Stimulated activated memory B cell treated with anti-CD40 and anti-IgM and Interleukin-4, amounts not matched to agents 10 μg/mL and 1 μg/mL and 100 μg/mL, for 72 hours (primary cell): ENCODE measurements around the gene OR2C3.
"Not testable (repeated sequence)": the region's sequence is repeated elsewhere in the genome, so short reads cannot be mapped to it uniquely, and the experiment has no call there.

Experiments
- ATAC-seq: fragments of 150-1000 bp; cut with Tn5 transposase; 2 replicates; pipeline ENCODE4 v1.10.0; 2021
- H3K27ac Mint-ChIP-seq: one replicate; pipeline ENCODE4 v1.8.0; 2022; ENCODE audit warnings: mild to moderate bottlenecking, mixed read lengths
- H3K27me3 Mint-ChIP-seq: one replicate; pipeline ENCODE4 v1.8.0; 2022; ENCODE audit warnings: mixed read lengths
- H3K36me3 Mint-ChIP-seq: one replicate; pipeline ENCODE4 v1.8.0; 2022; ENCODE audit warnings: mixed read lengths
- H3K4me1 Mint-ChIP-seq: one replicate; pipeline ENCODE4 v1.8.0; 2022; ENCODE audit warnings: mixed read lengths
- H3K4me3 Mint-ChIP-seq: one replicate; pipeline ENCODE4 v1.8.0; 2022; ENCODE audit warnings: mild to moderate bottlenecking, moderate library complexity, mixed read lengths
- H3K9me3 Mint-ChIP-seq: one replicate; pipeline ENCODE4 v1.8.0; 2022; ENCODE audit warnings: mixed read lengths

The OR2C3 gene

DNA sequence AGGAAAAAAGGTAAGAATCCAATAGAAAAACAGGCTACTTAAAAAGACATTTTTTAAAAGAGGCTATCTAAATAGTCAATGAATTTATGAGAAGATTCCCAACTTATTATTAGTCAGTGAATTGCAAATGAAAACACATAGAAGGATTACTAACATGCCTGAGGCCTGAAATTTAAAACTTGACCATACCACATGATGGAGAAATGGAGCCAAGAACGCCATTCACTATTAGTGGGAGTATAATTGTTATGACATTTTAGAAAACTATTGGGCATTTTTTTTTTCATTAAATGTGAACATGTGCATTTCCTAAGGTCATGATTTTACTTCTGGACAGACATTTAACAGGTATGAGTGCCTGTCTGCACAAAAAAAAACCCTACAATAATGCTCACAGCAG lies 53.5 kb downstream of the OR2C3 start:
- H3K4me3 Mint-ChIP-seq = no peak overlapping the region
- no peak for ATAC-seq
- H3K27ac Mint-ChIP-seq = no peak overlapping the region
- H3K36me3 Mint-ChIP-seq = no peaks in the 10 kb centered on the region
- no peaks in the 10 kb centered on the region for H3K27me3 Mint-ChIP-seq
- no peaks in the 10 kb centered on the region for H3K9me3 Mint-ChIP-seq
- no peaks in the 10 kb centered on the region for H3K4me1 Mint-ChIP-seq

DNA sequence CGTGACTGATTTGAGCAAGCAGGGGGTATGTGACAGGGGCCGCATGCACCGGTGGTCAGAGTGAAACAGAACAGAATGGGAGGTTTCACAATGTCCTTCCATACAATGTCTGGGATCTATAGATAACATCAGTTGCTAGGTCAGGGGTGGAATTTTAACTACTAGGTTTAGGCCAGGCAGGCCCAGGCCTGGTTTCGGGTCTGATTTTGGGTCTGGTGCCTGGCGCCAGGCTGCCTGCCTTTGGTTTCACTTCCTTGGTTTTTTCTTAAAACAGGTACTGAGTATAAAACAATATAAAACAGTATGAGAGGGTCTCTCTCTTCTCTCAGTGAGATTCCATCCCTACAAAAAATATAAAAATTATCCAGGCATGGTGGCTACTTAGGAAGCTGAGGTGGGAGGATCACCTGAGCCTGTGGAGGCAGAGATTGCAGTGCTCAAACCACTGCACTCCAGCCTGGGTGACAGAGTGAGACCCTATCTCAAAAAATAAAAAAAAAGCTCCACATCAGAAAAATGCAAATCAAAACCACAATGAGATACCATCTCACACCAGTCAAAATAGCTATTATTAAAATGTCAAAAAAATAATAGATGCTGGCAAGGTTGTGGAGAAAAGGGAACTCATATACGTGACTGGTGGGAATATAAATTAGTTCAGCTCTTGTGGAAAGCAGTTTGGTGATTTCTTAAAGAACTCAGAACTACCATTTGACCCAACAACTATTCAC lies 59.7 kb downstream of the OR2C3 start:
- ATAC-seq, H3K4me3 Mint-ChIP-seq, H3K9me3 Mint-ChIP-seq, H3K27me3 Mint-ChIP-seq, H3K36me3 Mint-ChIP-seq: not testable (repeated sequence)
- Mint-ChIP-seq H3K4me1 (peaks cover 19% of the 10 kb centered on the region), H3K27ac (peak overlapping the region; percentile 71)

GRCh38 chr1:247475793-247476192 lies 60.4 kb downstream of the OR2C3 start:
- Mint-ChIP-seq H3K36me3 (no peaks in the 10 kb centered on the region), H3K27me3 (no peaks in the 10 kb centered on the region), H3K4me3 (no peak overlapping the region), H3K9me3 (no peaks in the 10 kb centered on the region), H3K4me1 (peaks cover 19% of the 10 kb centered on the region), H3K27ac (peak overlapping the region; percentile 71)
- ATAC-seq = no peak
